HG03039 (cell line): ENCODE measurements around the gene IGF2BP2.
"Not testable (repeated sequence)": the region's sequence is repeated elsewhere in the genome, so short reads cannot be mapped to it uniquely, and the experiment has no call there.

Source experiments
- ATAC-seq: cut with Tn5 transposase; IDR thresholded peaks from one replicate; pipeline ENCODE4 v1.9.1; 2021; ENCODE audit warnings: mild to moderate bottlenecking, moderate library complexity; ENCODE audit not compliant: unreplicated experiment

IGF2BP2 gene

DNA sequence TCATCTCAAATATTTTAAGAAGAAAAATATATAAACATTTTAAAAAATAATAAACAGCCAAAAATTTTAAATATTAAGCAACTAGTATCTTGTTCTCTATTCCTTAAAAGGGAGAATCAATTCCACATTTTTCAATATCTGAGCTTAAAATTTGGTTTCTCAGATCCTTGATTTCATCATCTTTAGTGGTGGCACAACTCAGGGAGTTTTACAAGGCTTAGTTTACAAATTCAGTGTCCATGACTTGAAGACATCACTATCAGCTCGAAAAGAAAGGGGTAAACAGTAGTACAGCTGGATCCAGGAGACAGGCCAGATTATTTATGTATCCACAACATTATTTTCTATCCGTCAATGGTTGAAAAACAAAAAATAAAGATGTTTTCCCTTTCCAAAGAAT, 11.6 kb downstream of the IGF2BP2 start:
- no peak for ATAC-seq

DNA sequence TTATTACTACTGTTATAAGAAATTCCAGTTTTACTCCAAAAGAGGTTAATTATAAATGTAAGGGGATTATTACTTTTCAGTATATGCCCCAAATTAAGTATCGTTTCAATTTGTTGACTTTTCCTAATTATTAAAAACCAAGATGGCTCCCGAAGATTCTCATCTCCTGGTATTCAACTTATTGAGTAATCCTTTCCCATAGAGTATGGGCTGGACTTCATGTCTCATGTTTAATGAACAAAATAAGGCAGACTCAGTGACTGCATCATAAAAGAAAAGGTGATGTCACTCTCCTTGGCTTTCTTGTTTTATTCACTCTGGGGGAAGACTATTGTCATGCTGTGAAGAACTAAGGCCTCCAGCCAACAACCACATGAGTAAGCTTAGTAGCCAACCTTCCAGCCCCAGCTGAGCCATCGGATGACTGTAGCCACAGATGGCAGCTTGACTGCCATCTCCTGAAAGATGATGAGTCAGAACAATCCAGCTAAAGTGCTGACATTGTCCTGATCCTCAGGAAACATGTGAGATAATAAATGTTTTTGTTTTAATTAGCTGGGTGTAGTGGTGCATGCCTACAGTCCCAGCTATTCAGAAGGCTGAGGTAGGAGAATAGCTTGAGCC, 17.3 kb downstream of the IGF2BP2 start:
- ATAC-seq = no peak

DNA sequence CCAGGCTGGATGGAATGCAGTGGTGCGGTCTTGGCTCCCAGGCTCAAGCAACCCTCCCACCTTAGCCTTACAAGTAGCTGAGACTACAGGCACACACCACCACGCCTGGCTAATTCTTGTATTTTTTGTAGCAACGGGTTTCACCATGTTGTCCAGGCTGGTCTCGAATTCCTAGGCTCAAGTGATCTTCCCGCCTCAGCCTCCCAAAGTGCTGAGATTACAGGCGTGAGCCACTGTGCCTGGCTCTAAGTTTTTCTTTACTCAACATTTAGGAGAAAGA, 26.1 kb downstream of the IGF2BP2 start:
- ATAC-seq = not testable (repeated sequence)

DNA sequence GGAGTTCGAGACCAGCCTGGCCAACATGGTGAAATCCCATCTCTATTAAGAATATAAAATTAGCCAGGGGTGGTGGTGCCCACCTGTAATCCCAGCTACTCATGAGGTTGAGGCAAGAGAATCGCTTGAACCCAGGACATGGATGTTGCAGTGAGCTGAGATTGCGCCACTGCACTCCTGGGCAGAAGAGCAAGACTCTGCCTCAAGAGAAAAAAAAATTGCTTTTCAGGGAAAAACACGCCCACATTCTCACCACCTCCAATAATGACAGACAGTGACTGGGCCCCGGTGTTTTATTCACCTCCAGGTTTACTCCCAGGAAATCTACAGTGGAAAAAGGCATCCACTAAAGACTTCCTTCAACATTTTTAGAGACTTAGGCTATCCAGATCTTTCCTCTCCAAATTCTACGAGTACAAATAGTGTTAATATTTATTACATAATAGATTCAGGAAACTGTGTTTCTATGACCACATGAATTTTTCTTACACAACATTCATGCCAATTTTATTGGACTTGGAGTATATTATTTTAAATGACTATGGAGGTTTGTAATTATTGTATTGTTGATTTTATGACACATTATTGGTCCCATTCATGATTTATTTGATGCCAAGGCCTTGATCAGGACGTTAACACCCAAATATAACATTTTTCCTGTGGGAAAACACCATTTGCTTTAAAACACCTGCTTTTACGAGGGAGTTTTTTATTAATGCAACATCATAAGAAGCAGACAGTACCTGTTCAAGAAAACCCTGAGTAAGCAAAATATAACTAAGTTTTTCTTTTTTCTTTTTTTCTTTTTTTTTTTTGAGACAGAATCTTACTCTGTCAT, 26.6 kb downstream of the IGF2BP2 start:
- ATAC-seq = no peak

DNA sequence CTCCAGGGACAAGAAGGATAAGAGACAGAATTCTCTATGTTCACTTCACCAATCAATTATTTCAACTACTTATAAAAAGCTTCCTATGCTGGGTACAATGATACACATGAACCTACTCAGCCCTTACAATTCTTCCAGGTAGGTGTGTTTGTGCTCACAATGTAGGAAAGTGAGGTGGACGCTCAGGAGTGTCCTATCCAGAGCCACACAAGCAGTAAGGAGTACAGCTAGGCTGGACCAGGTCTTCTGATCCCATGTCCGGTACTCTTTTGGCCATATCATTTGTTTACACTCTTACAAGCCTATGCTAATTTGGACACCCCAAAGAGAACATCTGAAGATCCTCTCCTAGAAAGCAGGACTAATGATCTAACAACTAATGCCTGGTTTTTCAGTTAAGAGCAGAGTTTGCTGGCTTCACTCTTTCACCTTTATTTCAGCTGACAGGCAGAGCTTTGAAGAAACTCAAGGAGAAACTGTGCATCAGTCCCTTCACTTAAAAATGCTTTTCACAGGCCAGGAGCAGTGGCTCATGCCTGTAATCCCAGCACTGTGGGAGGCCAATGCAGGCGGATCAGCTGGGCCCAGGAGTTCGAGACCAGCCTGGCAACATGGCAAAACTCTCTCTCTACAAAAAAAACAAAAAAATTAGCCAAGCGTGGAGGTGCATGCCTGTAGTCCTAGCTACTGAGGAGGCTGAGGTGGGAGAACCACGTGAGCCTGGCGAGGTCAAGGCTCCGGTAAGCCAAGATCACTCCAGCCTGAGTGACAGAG, 27.5 kb downstream of the IGF2BP2 start:
- no peak for ATAC-seq

DNA sequence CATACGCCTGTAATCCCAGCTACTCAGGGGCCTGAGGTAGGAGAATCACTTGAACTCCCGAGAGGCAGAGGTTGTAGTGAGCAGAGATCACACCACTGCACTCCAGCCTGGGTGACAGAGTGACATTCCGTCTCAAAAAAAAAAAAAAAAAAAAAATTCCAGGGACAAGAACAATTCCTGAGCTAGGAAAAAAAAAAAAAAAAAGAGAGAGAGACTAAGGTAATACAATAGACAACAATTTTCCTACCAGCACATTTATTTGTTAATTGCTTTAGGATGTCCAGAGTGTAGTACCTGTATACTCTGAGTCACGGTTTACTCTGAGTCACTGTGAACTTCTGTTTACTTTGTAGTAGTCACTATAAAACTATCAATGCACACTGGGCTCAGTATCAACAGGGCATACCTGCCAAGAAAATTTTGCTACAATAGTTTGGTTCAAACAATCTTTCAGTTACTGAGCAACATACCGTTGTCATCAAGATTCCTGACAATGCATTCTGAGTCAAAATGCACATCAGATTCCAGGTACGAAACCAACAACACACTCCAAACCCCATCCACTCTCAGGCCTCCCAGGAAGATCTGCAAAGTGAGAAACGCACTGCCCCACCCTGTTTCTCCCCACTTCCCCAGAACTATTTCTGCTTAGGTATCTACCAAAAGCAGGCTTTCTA, 28.3 kb downstream of the IGF2BP2 start:
- no peak for ATAC-seq

DNA sequence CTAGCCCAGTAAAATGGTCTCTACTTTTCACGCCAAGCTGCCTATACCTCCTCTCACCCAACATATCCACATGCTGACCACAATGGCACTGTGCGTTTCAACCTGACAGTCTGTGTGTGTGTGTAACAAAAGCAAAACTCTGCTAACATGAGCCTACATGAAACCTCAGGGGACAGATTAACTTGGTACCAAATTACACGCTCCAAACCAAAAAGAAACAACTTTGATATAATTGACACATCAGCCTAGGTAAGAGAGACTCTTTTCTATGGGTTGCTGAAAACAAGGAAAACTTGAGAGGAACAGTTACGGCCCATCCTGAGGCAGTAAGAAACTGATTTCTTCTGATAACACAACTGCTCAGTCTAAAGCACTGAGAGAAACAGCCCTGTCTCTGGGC, 31.5 kb downstream of the IGF2BP2 start:
- ATAC-seq = no peak

DNA sequence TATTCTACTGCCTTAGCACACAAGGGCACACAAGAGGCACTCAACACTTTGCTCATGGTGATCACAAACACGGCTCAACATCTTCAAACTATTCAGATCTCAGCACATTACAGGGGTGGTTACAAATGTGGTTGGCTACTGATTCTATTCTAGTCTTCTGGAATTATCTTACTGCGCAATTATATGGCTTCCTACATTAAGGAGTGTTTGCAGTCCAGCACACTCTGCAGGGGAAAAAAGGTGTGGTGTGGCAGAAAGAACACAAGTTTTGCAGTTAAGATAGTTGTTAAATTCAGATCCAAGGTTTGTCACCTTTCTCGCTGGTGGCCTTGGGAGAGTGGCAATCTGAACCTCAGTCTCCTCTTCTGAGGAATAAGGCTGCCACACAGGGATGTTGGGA, 31.9 kb downstream of the IGF2BP2 start:
- no peak for ATAC-seq

DNA sequence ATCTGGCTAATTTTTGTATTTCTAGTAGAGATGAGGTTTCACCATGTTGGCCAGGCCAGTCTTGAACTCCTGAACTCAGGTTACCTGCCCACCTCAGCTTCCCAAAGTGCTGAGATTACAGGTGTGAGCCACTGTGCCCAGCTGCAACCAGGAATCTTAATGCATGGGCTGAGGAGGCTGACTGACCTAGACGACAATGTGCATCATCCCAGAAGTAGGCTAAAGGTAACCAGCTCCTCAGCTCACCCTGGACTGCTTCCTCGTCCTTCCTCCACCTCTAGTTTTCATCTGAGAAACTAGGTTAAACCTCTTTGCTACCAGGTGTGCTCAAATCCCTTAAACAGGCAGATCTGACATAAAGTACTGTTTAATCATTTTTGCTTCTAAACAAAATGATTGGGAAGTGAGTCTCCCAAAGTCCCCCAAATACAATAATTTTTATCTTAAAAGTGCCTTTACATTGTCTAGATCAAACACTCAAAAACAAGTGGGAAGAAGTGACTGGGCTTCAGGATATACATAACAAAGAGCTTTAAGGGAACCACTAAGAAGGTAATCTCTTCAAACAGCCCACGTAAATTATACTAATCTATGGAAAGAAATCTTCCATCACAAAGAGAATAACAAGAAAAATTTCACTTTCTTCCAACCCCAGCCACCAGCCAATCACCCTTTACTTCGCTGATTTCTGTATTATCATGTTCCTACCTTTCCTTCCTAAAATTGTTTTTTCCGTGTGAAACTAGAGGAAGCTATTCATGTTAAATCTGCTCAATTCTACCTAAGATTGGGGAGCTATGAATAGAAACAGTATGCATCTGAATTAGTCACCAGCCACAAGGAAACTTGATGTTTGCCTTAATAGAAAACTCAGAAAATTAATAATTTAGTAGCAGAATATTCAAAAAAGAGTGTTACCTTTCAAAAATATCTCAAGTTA, 34.7 kb downstream of the IGF2BP2 start:
- no peak for ATAC-seq

DNA sequence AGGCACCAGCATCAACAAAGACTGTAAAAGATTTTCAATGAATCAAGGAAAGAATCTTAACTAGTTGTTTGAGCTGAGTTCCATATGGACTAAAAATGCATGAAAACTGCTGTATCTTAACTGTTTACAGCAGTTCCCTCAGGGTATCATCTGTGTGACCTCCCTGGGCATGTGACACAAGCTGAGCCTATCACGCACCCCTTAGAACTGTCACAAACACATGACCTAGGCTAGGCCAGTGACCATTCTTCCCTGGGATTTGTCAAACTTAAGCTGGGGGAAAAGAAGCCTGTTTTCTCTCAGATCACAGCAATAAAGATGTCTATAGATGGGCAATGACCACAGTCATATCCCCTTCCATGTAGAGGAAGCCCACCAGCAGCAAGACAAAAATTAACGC, 35.7 kb downstream of the IGF2BP2 start:
- ATAC-seq = no peak

DNA sequence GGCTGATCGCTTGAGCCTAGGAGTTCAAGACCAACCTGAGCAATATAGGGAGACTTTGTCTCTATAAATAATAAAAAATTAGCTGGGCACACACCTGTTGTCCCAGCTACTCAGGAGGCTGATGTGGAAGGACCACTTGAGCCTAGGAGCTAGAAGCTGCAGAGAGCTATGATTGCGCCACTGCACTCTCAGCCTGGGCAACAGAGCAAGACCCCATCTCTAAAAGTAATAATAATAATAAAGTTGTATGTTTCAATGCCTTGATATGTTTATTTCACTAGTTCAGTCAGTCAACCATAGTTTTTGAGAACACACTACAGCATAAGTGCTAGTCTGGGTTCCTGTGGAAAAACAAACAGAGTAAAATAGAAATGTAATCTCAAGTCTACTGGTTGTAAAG, 36.5 kb downstream of the IGF2BP2 start:
- ATAC-seq = no peak

DNA sequence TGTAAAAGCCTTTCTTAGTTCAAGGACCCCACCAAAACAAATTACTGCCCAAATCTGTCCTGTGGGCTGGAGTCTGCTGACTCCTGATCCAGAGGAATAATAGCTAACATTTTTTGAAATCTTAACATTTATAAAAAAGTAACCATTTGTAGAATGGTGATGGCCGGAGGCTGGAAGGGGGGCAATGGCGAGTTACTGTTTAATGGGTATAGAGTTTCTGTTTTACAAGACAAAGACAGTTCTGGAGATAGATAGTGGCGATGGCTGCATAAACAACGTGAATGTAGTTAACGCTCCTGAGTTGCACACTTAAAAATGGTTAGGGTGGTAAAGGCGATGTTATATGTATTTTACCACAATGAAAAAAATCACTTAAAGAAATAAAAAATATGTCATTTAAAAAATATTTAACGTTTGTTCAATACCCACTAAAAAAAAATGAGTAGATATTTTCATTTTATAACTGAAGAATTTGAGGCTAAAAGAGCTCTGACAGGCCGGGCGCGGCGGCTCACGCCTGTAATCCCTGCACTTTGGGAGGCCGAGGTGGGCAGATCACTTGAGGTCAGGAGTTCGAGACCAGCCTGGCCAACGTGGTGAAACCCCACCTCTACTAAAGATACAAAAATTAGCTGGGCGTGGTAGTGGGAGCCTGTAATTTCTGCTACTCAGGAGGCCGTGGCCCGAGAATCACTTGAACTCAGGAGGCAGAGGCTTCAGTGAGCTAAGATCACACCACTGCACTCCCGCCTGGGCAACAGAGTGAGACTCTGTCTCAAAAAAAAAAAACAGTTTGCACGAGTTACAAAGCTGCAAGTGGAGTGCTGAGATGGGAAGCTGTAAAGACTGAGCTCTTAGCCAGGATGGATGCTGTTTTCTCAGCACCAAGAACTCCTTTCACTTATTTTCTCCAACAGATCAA, 37.6 kb downstream of the IGF2BP2 start:
- no peak for ATAC-seq

DNA sequence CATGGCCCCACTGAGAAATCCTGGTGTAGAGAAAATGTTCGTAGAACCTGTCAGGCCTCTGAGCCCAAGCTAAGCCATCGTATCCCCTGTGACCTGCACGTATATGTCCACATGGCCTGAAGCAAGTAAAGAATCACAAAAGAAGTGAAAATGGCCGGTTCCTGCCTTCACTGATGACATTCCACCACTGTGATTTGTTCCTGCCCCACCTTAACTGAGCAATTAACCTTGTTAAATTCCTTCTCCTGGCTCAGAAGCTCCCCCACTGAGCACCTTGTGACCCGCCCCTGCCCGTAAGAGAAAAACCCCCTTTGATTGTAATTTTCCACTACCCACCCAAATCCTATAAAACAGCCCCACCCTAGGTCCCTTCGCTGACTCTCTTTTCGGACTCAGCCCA, 38.6 kb downstream of the IGF2BP2 start:
- ATAC-seq = not testable (repeated sequence)

DNA sequence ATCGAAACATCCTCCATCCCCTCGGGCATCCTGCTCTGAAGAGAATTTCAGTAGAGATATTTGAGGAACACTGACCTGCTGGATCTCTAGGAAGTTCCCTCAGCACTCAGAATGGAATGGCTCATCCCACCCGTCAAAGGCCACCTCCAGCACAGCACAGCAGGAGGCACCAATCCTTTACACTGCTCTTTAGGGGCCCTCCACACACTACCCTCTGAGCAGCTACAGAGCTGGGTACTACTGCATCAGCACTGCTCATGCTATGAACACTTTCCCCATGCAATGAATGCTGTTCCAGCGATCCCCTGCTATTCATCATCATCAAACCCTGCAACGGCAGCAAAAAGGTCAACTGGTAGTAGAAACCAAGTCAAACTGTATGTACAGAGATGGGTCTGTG, 40.5 kb downstream of the IGF2BP2 start:
- no peak for ATAC-seq

DNA sequence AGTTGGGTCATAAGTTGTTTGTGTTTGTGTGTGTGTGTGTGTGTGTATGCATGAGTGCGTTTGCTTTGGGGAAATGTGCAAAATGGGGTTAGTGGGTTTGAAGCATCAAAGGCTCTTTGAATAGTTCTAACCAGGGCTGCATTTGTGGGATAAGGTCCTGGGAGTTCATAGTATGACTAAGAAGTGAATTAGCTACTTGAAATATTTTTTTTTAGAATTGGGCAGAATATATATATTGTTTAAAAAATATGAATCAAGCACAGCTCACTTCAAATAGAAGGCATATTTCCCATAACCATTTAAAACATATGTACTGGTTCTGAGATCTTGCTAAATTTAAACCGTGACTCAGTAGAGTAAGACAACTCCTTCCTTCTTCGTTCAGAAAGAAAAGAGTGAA, 43.1 kb downstream of the IGF2BP2 start:
- no peak for ATAC-seq

DNA sequence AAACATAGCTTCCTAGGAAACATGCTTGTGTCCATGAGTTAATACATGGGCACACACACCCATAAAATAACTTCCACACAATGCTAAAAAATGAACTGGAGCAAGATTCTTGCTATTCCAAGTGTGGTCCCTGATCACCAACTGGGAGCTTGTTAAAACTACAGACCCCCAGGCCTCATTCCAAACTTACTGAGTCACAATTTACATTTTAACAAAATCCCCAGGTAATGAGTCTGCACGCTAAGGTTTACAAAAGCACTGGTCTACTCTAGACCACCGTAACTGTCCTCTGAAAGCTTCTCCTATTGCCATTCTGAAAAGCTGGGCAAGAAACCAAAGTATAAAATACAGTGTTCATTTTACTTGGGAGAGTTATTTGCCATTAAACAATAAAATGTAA, 45.4 kb downstream of the IGF2BP2 start:
- ATAC-seq = no peak

DNA sequence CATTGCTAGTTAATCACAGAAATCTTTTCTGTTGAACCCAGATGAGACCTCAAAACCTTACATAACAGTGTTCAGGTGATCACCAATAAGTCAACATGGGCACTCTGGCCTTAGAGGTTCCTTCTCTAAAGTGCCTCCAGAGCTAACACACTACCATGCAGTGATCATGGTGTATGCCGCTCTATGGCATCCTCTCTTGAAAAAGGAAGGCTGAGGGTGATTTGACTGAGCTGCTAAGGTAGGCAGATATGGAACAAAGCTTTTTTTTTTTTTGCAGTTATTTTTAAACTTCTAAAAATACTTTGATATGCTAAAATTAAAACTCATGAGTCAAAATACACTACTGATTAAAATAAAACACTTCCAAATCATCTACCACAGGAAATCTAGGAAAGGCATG, 46.0 kb downstream of the IGF2BP2 start:
- no peak for ATAC-seq

DNA sequence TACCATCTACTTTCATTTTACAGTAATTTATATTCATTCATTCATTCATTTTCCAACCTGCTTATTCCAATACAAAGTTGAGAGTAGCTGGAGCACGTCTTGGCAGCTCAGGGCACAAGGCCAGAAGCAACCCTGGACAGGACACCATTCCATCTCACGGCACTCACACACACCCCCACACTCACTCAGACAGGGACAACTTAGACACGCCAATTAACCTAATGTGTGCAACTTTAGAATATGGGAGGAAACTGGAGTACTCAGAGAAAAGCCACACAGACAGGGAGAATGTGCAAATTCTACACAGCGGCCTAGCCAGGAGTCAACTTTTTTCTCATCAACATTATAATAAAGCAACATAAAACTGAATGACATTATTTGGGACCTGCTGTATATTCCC, 46.7 kb downstream of the IGF2BP2 start:
- no peak for ATAC-seq

DNA sequence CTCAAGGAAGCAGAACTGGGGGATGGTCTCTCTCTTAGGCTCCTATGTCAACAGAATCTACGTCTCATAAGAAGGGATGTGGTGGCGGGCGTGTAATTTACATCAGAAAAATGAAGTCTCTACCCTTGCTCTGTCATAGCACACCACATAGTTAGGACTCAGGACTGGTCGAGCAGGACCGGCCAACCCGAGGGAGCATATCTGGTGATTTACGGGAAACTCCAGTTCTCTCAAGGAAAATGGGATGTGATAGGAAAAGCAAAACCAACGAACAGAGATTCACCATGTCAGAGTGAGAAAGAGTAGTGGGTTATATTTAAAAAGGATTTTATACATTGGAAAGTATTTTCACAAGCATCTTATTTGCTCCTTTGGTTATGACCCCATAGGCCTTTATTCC, 54.7 kb downstream of the IGF2BP2 start:
- ATAC-seq = no peak
